GM12891 (cell line): ENCODE results near the gene C14orf93.

ENCODE experiments used
- DNase-seq: peaks from one replicate; pipeline ENCODE4 v3.0.0; 2011; ENCODE audit warnings: low spot score; ENCODE audit not compliant: insufficient read length
- FAIRE-seq: peaks from 2 replicates; lab custom pipeline; 2011; peaks lifted over from hg19 to GRCh38; lab: Jason Lieb, UNC
- PAX5 ChIP-seq: IDR thresholded peaks from 2 replicates; pipeline ENCODE4 v1.6.1; 2011; ENCODE audit warnings: low read length, moderate library complexity, mild to moderate bottlenecking; ENCODE audit not compliant: insufficient read depth, severe bottlenecking
- POLR2A ChIP-seq: IDR thresholded peaks from 2 replicates; pipeline ENCODE4 v1.6.1; 2011; ENCODE audit warnings: low read depth, low read length, control low read depth
- POLR2AphosphoS5 ChIP-seq: IDR thresholded peaks from 2 replicates; pipeline ENCODE4 v1.6.1; 2011; ENCODE audit warnings: low read depth, low read length, control low read depth
- POU2F2 ChIP-seq: IDR thresholded peaks from 2 replicates; pipeline ENCODE4 v1.6.1; 2011; ENCODE audit warnings: low read depth, mild to moderate bottlenecking, control low read depth, low read length, moderate library complexity
- SPI1 ChIP-seq: IDR thresholded peaks from 2 replicates; pipeline ENCODE4 v1.6.1; 2011; ENCODE audit warnings: low read depth, low read length, control low read depth
- TAF1 ChIP-seq: IDR thresholded peaks from 2 replicates; pipeline ENCODE4 v1.6.1; 2011; ENCODE audit warnings: low read depth, low read length, control low read depth

The C14orf93 gene

DNA sequence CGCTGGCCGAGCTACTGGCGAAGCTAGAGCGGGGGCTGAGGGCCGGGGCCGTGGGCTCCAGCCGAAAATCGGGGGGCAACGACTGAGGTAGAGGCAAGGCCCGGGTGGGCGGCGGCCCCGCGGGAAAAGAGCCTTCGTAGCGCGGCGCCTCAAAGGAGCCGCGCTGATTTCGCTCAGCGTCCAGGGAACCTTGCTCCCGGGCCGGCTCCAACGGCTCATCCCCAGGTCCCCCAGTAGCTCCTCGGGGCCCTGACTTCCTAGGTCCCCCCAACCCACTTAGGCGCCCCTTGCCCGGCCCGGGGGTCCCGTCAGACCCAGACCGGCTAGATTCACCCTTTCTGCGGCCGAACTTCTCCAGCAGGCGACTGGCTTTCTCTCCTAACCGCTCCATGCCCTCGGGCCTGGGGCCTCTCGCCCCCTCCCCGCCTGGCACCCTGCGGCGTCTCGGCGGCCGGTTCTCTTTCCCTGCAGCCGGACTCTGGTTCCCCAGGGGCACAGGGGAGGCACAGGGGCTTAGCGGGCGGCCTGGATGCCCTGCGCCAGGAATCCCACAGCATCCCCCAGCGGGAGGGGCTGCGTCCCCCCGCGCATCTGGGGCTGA is 28.0 kb downstream of the C14orf93 start:
- no peak for TF ChIP-seq TAF1
- no peak for TF ChIP-seq PAX5
- TF ChIP-seq SPI1, result no peak
- no peak for TF ChIP-seq POU2F2
- no peak for TF ChIP-seq POLR2A
- no peak for TF ChIP-seq POLR2AphosphoS5
- FAIRE-seq, result no peak
- DNase-seq, result peak; percentile 43

GRCh38 chr14:22981090-22981875 is 28.7 kb downstream of the C14orf93 start:
- FAIRE-seq, result no peak
- TF ChIP-seq SPI1 (no peak), POU2F2 (no peak), TAF1 (no peak), PAX5 (no peak), POLR2AphosphoS5 (no peak)
- no peak for DNase-seq

DNA sequence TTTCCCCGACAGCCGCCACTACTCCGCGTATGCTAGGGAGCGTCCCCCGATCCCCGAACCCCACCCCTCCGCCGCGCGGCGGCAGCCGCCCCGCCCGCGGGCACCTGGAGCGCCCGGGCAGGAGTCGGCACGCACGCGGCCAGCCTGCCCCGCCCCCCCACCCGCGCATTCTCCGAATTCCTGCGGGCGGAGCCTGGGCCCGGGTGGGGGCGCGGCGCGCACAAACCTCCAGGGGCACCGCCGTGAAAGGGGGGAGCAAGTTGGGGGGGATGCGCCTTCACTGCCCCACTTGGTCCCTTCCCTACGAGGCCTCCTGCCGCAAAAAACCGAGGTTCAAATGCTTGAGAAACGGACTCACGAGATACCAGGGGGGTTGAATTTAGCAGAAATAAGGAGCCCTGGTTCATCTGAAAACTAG is 29.3 kb downstream of the C14orf93 start:
- FAIRE-seq (no peak), DNase-seq (peak; percentile 24)
- TF ChIP-seq POU2F2 (no peak), TAF1 (no peak), SPI1 (no peak), POLR2AphosphoS5 (no peak), POLR2A (no peak), PAX5 (no peak)

DNA sequence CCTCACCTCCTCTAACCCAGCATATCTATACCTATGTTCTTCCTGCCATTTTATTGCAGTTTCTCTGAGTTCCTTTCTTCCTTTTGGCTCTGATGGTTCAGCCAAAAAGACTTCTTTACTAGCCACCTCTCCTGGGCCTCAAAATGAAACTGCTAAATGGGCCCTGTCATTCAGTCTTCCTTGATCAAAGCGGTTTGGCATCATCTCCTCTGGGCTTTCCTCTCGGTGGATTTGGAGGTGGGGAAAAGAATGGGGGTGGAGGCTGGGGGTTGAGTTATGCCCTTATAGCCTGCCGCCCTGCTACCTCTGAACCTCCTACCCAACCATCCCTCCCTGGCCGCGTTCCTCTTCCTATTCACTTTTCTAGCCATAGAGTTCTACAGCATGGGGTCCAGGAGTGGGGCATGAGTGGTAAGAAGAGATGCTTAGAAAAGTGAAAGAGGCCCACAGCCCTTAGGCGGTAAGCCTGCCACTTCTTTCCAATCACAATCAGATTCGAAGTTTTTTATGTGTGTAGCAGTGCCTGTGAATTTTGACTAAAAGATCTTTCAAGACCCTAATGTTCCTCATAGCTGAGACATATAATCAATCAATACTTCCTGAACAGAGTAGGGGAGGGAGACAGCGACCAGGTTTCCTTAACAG is 30.1 kb downstream of the C14orf93 start:
- TF ChIP-seq POLR2AphosphoS5, result no peak
- no peak for TF ChIP-seq SPI1
- TF ChIP-seq TAF1, result no peak
- TF ChIP-seq PAX5, result no peak
- FAIRE-seq, result no peak
- DNase-seq, result no peak

- TF ChIP-seq TAF1 (no peak), POLR2AphosphoS5 (no peak), POU2F2 (no peak), PAX5 (no peak), SPI1 (no peak), POLR2A (no peak)
- no peak for DNase-seq
These were observed 30.8 kb downstream of the C14orf93 start for GRCh38 chr14:22978981-22979671.

GRCh38 chr14:22978487-22978837 is 31.5 kb downstream of the C14orf93 start:
- TF ChIP-seq SPI1 (no peak), POLR2AphosphoS5 (no peak), PAX5 (no peak), TAF1 (no peak), POU2F2 (no peak), POLR2A (no peak)
- FAIRE-seq (no peak), DNase-seq (no peak)

More at GRCh38 chr14:22978981-22979671, 30.8 kb downstream of the C14orf93 start:
- FAIRE-seq, result no peak

DNA sequence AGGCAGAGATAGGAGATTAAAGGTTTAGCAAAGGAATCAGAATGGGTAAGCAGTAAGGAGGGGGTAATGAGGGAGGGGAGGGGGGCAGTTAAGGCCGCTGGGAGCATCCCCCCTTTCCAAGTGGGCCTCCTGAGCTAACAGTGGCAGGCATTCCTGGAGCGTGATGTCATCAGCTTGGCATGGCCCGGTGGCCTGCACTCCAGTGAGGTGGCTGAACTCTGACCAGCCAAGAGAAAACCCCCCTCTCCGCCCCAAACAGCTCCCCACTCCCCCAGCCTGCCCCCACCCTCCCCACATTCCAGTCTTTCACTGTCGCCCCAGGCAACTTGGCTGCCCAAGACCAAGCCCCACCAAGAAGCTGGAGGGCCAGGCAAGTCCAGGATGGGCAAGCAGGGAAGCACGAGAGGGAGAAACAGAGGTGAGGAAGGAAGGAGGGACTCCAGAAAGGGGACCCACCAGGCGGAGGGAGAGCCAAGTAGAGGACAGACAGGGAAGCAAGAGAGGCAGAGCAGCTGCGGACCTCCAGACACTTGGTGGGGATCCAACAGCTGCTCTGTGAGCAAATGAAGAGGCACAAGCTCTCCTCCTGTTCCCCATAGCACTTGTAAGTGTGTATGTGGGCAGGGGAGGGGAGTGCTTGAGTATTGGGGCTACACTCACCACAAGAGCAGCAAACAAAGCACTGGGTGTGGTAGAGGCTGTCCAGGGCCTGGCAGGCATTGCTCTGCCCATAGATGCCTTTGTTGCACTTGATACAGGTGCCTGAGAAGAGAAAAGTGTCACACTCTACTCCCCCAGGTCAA is 32.1 kb downstream of the C14orf93 start:
- no peak for TF ChIP-seq POU2F2
- no peak for TF ChIP-seq TAF1
- no peak for TF ChIP-seq POLR2AphosphoS5
- no peak for TF ChIP-seq SPI1
- no peak for TF ChIP-seq POLR2A
- no peak for TF ChIP-seq PAX5
- FAIRE-seq, result no peak
- no peak for DNase-seq

DNA sequence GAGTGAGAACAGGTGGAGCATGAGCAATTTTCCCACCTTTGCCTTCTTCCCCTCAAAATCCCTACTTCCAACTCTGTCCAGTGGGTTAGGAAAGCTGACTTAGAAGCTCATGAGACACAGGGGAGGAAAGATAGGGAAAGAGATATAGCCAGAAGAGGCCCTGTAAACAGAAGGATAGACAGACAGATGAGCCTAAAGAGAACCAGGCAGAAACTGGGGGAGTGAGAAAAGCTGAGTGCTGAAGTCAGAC is 32.6 kb downstream of the C14orf93 start:
- no peak for FAIRE-seq

More for the DNA sequence above, 32.6 kb downstream of the C14orf93 start:
- no peak for DNase-seq
- TF ChIP-seq POLR2A (no peak), POU2F2 (no peak), PAX5 (no peak), TAF1 (no peak), SPI1 (no peak), POLR2AphosphoS5 (no peak)
